HEK293 (cell line): ENCODE results near the gene DUSP3.

Source experiments
- CTCF ChIA-PET: fragments of 350-600 bp; formaldehyde crosslinking; extraction: SDS; loops from one replicate; lab custom pipeline; 2021; ENCODE audit warnings: antibody characterized with exemption; lab: Yijun Ruan, JAX
- POLR2A ChIA-PET: fragments of 300-600 bp; formaldehyde crosslinking; extraction: SDS; loops from one replicate; lab custom pipeline; 2020; ENCODE audit warnings: antibody characterized with exemption, inconsistent platforms; lab: Yijun Ruan, JAX
- H3K27ac ChIP-seq: fragments of 200-500 bp; sonication (Bioruptor generic); 2 replicates; pipeline ENCODE4 v1.5.1; 2014; ENCODE audit warnings: low read depth, low read length, control low read depth, inconsistent platforms; ENCODE audit errors: extremely low read depth
- H3K36me3 ChIP-seq, 2 experiments: fragments of 200-500 bp in 1 of 2; sonication (Bioruptor generic) in 1 of 2; 1 replicate in 1 of 2; 2 replicates in 1 of 2; pipeline ENCODE4 v1.5.1; 2014 to 2017; ENCODE audit warnings: inconsistent platforms in 2 of 2, low read length in 2 of 2; ENCODE audit not compliant: control insufficient read depth in 2 of 2, insufficient read depth in 1 of 2
- H3K4me1 ChIP-seq: fragments of 200-500 bp; sonication (Bioruptor generic); 2 replicates; pipeline ENCODE4 v1.5.1; 2014; ENCODE audit warnings: mild to moderate bottlenecking, low read length, inconsistent platforms; ENCODE audit not compliant: control insufficient read depth, insufficient read depth
- H3K4me3 ChIP-seq: 2 replicates; pipeline ENCODE4 v1.5.1; 2011; ENCODE audit warnings: low read depth, mild to moderate bottlenecking, control low read depth, low read length, moderate library complexity
- H3K9me3 ChIP-seq: fragments of 200-500 bp; sonication (Bioruptor generic); 2 replicates; pipeline ENCODE4 v1.5.1; 2014; ENCODE audit warnings: low read depth, low read length, inconsistent platforms; ENCODE audit not compliant: control insufficient read depth, insufficient read depth
- YY2 ChIP-seq: fragments of 450-650 bp; formaldehyde crosslinking; IDR thresholded peaks from 2 replicates; pipeline ENCODE4 v1.5.1; 2016; ENCODE audit warnings: missing biosample characterization, missing genetic modification characterization
- ZBTB7A ChIP-seq: fragments of 450-650 bp; formaldehyde crosslinking; IDR thresholded peaks from 2 replicates; pipeline ENCODE4 v1.5.1; 2016; ENCODE audit warnings: low read depth, missing biosample characterization, missing genetic modification characterization
- ZEB2 ChIP-seq: fragments of 450-650 bp; formaldehyde crosslinking; IDR thresholded peaks from 2 replicates; pipeline ENCODE4 v1.5.1; 2016; ENCODE audit warnings: missing biosample characterization, missing genetic modification characterization
- ZFHX2 ChIP-seq: fragments of 450-650 bp; formaldehyde crosslinking; conservative IDR thresholded peaks from 2 replicates; pipeline ENCODE4 v1.5.1; 2016; ENCODE audit warnings: missing biosample characterization, missing genetic modification characterization
- ZNF175 ChIP-seq: fragments of 450-650 bp; formaldehyde crosslinking; IDR thresholded peaks from 2 replicates; pipeline ENCODE4 v1.5.1; 2016; ENCODE audit warnings: missing biosample characterization, missing genetic modification characterization
- ZNF274 ChIP-seq, 2 experiments: fragments of 200-500 bp in 1 of 2; fragments of 450-650 bp in 1 of 2; sonication (Bioruptor generic) in 1 of 2; formaldehyde crosslinking in 1 of 2; IDR thresholded peaks; 2 replicates each; pipeline versions ENCODE4 v1.5.1 to v1.6.1; 2014 to 2016; ENCODE audit warnings: borderline replicate concordance in 1 of 2, inconsistent platforms in 1 of 2, low read length in 1 of 2, missing biosample characterization in 1 of 2, missing genetic modification characterization in 1 of 2
- ZNF391 ChIP-seq: fragments of 450-650 bp; formaldehyde crosslinking; IDR thresholded peaks from 2 replicates; pipeline ENCODE4 v1.5.1; 2016; ENCODE audit warnings: low read depth, missing biosample characterization, missing genetic modification characterization, borderline replicate concordance
- ZNF544 ChIP-seq: fragments of 450-650 bp; formaldehyde crosslinking; IDR thresholded peaks from 2 replicates; pipeline ENCODE4 v1.5.0; 2017; ENCODE audit warnings: missing biosample characterization, missing genetic modification characterization
- ZNF785 ChIP-seq: fragments of 450-650 bp; formaldehyde crosslinking; IDR thresholded peaks from 2 replicates; pipeline ENCODE4 v1.5.1; 2016; ENCODE audit warnings: missing biosample characterization, missing genetic modification characterization
- TF ChIP-seq, protein P1 (sequence below): fragments of 450-650 bp; IDR thresholded peaks from 2 replicates; pipeline ENCODE4 v1.5.1; 2018; ENCODE audit warnings: missing biosample characterization, mild to moderate bottlenecking, missing genetic modification characterization
- TF ChIP-seq, protein P2 (sequence below): fragments of 450-650 bp; formaldehyde crosslinking; IDR thresholded peaks from 2 replicates; pipeline ENCODE4 v1.5.1; 2016; ENCODE audit warnings: missing biosample characterization, missing genetic modification characterization, low read depth
- TF ChIP-seq, protein P3 (sequence below): fragments of 450-650 bp; formaldehyde crosslinking; IDR thresholded peaks from 2 replicates; pipeline ENCODE4 v1.5.1; 2017; ENCODE audit warnings: missing biosample characterization, missing genetic modification characterization
- TF ChIP-seq, protein P4 (sequence below): fragments of 450-650 bp; formaldehyde crosslinking; IDR thresholded peaks from 2 replicates; pipeline ENCODE4 v1.5.1; 2016; ENCODE audit warnings: missing biosample characterization, missing genetic modification characterization

DUSP3 gene

DNA sequence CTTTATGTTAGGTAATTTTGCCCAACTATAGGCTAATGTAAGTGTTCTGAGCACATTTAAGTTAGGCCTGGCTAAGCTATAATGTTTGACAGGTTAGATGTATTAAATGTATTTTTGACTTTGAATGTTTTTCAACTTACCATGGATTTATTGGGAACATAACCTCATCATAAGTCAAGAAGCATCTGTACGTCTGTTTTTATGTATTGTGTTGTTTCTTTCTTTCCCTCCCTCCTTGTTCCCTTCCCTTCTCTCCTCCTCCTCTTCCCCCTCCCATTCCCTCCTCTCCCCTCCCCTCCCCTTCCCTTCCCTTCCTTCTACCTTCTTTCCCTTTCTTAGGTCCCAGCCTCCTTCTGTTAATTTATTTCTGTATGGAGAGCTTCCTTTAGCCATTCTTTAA is 10.7 kb upstream of the DUSP3 start (continued):
- no peak for TF ChIP-seq ZNF175 (tag by site-specific recombination)

DNA sequence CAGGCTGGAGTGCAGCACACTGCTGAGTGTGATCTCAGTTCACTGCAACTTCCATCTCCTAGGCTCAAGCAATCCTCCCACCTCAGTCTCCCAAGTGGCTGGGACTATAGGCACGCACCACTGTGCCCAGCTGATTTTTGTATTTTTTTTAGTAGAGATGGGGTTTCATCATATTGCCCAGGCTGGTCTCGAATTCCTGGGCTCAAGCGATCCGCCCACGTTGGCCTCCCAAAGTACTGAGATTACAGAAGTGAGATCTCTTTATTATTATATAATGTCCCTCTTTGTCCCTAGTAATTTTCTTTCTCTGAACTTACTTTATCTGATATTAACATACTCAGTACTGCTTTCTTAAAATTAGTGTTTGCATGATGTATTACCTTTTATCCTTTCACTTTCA is 9.8 kb upstream of the DUSP3 start:
- H3K36me3 ChIP-seq: no peaks in the 10 kb centered on the region
- H3K9me3 ChIP-seq: no peaks in the 10 kb centered on the region; the same call in 1 of the 2 replicates
- no peaks in the 10 kb centered on the region for H3K4me1 ChIP-seq
- POLR2A ChIA-PET: interaction anchor here (0.7 kb wide), 1 partner anchor 16 kb away, joined by 4 read pairs; no protein-coding TSS in a partner anchor
- no peak overlapping the region for H3K27ac ChIP-seq
- H3K4me3 ChIP-seq: no peak overlapping the region
- CTCF ChIA-PET: interaction anchor here (0.6 to 0.7 kb wide), 2 partner anchors 13 to 23 kb away, joined by 3 to 4 read pairs; no protein-coding TSS in a partner anchor
- TF ChIP-seq ZEB2 (tag by site-specific recombination) (no peak), ZFHX2 (tag by site-specific recombination) (0 out of 2 replicates have a peak, but pooled peaks have one; percentile 12)

- Histone ChIP-seq H3K4me3 (no peak overlapping the region), H3K9me3 (no peaks in the 10 kb centered on the region; the same call in 1 of the 2 replicates), H3K4me1 (no peaks in the 10 kb centered on the region), H3K27ac (no peak overlapping the region), H3K36me3 (no peaks in the 10 kb centered on the region)
- peak; percentile 54; the same call in 1 of the 2 replicates for TF ChIP-seq YY2 (tag by site-specific recombination)
- TF ChIP-seq, protein P1, sequence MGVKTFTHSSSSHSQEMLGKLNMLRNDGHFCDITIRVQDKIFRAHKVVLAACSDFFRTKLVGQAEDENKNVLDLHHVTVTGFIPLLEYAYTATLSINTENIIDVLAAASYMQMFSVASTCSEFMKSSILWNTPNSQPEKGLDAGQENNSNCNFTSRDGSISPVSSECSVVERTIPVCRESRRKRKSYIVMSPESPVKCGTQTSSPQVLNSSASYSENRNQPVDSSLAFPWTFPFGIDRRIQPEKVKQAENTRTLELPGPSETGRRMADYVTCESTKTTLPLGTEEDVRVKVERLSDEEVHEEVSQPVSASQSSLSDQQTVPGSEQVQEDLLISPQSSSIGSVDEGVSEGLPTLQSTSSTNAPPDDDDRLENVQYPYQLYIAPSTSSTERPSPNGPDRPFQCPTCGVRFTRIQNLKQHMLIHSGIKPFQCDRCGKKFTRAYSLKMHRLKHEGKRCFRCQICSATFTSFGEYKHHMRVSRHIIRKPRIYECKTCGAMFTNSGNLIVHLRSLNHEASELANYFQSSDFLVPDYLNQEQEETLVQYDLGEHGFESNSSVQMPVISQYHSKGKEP (tag by site-specific recombination): 0 out of 2 replicates have a peak, but pooled peaks have one; percentile 11
- TF ChIP-seq ZNF785: no peak
- TF ChIP-seq ZNF391: no peak
- TF ChIP-seq, protein P2, sequence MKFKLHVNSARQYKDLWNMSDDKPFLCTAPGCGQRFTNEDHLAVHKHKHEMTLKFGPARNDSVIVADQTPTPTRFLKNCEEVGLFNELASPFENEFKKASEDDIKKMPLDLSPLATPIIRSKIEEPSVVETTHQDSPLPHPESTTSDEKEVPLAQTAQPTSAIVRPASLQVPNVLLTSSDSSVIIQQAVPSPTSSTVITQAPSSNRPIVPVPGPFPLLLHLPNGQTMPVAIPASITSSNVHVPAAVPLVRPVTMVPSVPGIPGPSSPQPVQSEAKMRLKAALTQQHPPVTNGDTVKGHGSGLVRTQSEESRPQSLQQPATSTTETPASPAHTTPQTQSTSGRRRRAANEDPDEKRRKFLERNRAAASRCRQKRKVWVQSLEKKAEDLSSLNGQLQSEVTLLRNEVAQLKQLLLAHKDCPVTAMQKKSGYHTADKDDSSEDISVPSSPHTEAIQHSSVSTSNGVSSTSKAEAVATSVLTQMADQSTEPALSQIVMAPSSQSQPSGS (tag by site-specific recombination): no peak
- no peak for TF ChIP-seq ZNF544 (tag by site-specific recombination)
- TF ChIP-seq, protein P3, sequence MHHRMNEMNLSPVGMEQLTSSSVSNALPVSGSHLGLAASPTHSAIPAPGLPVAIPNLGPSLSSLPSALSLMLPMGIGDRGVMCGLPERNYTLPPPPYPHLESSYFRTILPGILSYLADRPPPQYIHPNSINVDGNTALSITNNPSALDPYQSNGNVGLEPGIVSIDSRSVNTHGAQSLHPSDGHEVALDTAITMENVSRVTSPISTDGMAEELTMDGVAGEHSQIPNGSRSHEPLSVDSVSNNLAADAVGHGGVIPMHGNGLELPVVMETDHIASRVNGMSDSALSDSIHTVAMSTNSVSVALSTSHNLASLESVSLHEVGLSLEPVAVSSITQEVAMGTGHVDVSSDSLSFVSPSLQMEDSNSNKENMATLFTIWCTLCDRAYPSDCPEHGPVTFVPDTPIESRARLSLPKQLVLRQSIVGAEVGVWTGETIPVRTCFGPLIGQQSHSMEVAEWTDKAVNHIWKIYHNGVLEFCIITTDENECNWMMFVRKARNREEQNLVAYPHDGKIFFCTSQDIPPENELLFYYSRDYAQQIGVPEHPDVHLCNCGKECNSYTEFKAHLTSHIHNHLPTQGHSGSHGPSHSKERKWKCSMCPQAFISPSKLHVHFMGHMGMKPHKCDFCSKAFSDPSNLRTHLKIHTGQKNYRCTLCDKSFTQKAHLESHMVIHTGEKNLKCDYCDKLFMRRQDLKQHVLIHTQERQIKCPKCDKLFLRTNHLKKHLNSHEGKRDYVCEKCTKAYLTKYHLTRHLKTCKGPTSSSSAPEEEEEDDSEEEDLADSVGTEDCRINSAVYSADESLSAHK (tag by site-specific recombination): no peak
- TF ChIP-seq ZNF274 (IDR thresholded peaks at IDR 0.05; ENCODE audit: low read length): no peak
- no peak for TF ChIP-seq ZNF274 (tag by site-specific recombination; IDR thresholded peaks at IDR 0.05; ENCODE audit: borderline replicate concordance)
- TF ChIP-seq, protein P4, sequence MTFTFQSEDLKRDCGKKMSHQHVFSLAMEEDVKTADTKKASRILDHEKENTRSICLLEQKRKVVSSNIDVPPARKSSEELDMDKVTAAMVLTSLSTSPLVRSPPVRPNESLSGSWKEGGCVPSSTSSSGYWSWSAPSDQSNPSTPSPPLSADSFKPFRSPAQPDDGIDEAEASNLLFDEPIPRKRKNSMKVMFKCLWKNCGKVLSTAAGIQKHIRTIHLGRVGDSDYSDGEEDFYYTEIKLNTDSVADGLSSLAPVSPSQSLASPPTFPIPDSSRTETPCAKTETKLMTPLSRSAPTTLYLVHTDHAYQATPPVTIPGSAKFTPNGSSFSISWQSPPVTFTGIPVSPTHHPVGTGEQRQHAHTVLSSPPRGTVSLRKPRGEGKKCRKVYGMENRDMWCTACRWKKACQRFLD (tag by site-specific recombination): no peak
- TF ChIP-seq ZBTB7A (tag by site-specific recombination): no peak
- POLR2A ChIA-PET: interaction anchor here (0.7 to 0.8 kb wide), 2 partner anchors 9 to 15 kb away, joined by 4 read pairs; partner anchors contain the start of gene DUSP3
- CTCF ChIA-PET: interaction anchor here (1.3 to 1.9 kb wide), 2 partner anchors 27 to 59 kb away, joined by 3 to 7 read pairs; partner anchors contain the start of gene CD300LG
These were observed 9.0 kb upstream of the DUSP3 start for GRCh38 chr17:43787728-43788127.
